OCI-LY1 (cell line): ENCODE measurements around the gene ITGA4.

ENCODE experiments used
- H2AFZ ChIP-seq: fragments of 200-600 bp; sonication (generic), shearing (Covaris generic); 2 replicates; pipeline ENCODE4 v1.6.0; 2014; ENCODE audit warnings: antibody characterized with exemption, mild to moderate bottlenecking, low read length
- H3F3A ChIP-seq: fragments of 200-600 bp; sonication (generic), shearing (Covaris generic); 2 replicates; pipeline ENCODE4 v1.6.0; 2014; ENCODE audit warnings: mild to moderate bottlenecking, antibody characterized with exemption, low read length, moderate library complexity; ENCODE audit not compliant: insufficient read depth
- H3K27ac ChIP-seq: fragments of 200-600 bp; sonication (generic); 2 replicates; pipeline ENCODE4 v1.5.1; 2014; ENCODE audit warnings: low read length, mixed run types, mild to moderate bottlenecking, low read depth; ENCODE audit not compliant: poor library complexity, severe bottlenecking
- H3K27me3 ChIP-seq: fragments of 200-600 bp; sonication (generic); 2 replicates; pipeline ENCODE4 v1.6.0; 2014; ENCODE audit warnings: antibody characterized with exemption, mild to moderate bottlenecking, low read length, moderate library complexity; ENCODE audit not compliant: insufficient read depth
- H3K36me3 ChIP-seq: fragments of 200-600 bp; sonication (generic); 2 replicates; pipeline ENCODE4 v1.6.1; 2014; ENCODE audit warnings: mild to moderate bottlenecking, antibody characterized with exemption, low read length, moderate library complexity, mixed read lengths; ENCODE audit not compliant: insufficient read depth
- H3K4me1 ChIP-seq: fragments of 200-600 bp; sonication (generic); 2 replicates; pipeline ENCODE4 v1.5.1; 2014; ENCODE audit warnings: mild to moderate bottlenecking, low read length, moderate library complexity; ENCODE audit not compliant: insufficient read depth, severe bottlenecking
- H3K4me2 ChIP-seq: fragments of 200-600 bp; sonication (generic), shearing (Covaris generic); 2 replicates; pipeline ENCODE4 v1.6.1; 2014; ENCODE audit warnings: low read length
- H3K4me3 ChIP-seq: fragments of 200-600 bp; sonication (generic); 2 replicates; pipeline ENCODE4 v1.5.1; 2014; ENCODE audit warnings: low read length, low read depth, mild to moderate bottlenecking, mixed read lengths; ENCODE audit not compliant: poor library complexity, severe bottlenecking
- H3K79me2 ChIP-seq: fragments of 200-600 bp; shearing (Covaris generic); 2 replicates; pipeline ENCODE4 v1.6.1; 2016; ENCODE audit warnings: mixed run types, low read length, mixed read lengths; ENCODE audit not compliant: insufficient read depth
- H3K9ac ChIP-seq: fragments of 200-600 bp; sonication (generic), shearing (Covaris generic); 2 replicates; pipeline ENCODE4 v1.6.1; 2014; ENCODE audit warnings: mild to moderate bottlenecking, low read length, mixed read lengths
- H3K9me2 ChIP-seq: fragments of 200-600 bp; sonication (generic), shearing (Covaris generic); 2 replicates; pipeline ENCODE4 v1.6.1; 2014; ENCODE audit warnings: low read depth, mild to moderate bottlenecking, low read length, mixed read lengths
- H3K9me3 ChIP-seq: fragments of 200-600 bp; shearing (Covaris generic); 2 replicates; pipeline ENCODE4 v1.6.1; 2014; ENCODE audit warnings: low read length, mixed read lengths
- H4K20me1 ChIP-seq: fragments of 200-600 bp; sonication (generic), shearing (Covaris generic); 2 replicates; pipeline ENCODE4 v1.6.0; 2016; ENCODE audit warnings: mild to moderate bottlenecking, low read length; ENCODE audit not compliant: insufficient read depth
- CTCF ChIP-seq: fragments of 200-600 bp; sonication (generic), shearing (Covaris generic); IDR thresholded peaks from 2 replicates; pipeline ENCODE4 v1.5.1; 2017; ENCODE audit warnings: mild to moderate bottlenecking, antibody characterized with exemption, low read length, moderate library complexity, mixed read lengths
- EZH2 ChIP-seq: fragments of 200-600 bp; sonication (generic), shearing (Covaris generic); IDR thresholded peaks from 2 replicates; pipeline ENCODE4 v1.8.0; 2017; ENCODE audit warnings: borderline replicate concordance, mixed run types, mild to moderate bottlenecking, antibody characterized with exemption, low read length, moderate library complexity, mixed read lengths

ITGA4 gene

GRCh38 chr2:181457741-181458425, 697 bp downstream of the ITGA4 start:
- Histone ChIP-seq H3K4me1 (peaks cover 66% of the 10 kb centered on the region), H3K9me2 (no peaks in the 10 kb centered on the region), H3K9ac (peak overlapping the region; percentile 93), H3K27me3 (no peaks in the 10 kb centered on the region), H4K20me1 (no peaks in the 10 kb centered on the region), H2AFZ (no peak overlapping the region), H3K36me3 (peaks cover 12% of the 10 kb centered on the region; the same call in 1 of the 2 replicates), H3K4me2 (peak overlapping the region; percentile 76), H3K79me2 (peaks cover 51% of the 10 kb centered on the region), H3K27ac (peak overlapping the region; percentile 98), H3K4me3 (peak overlapping the region; percentile 85), H3F3A (no peaks in the 10 kb centered on the region), H3K9me3 (no peaks in the 10 kb centered on the region)
- TF ChIP-seq CTCF (no peak), EZH2 (no peak)

- Histone ChIP-seq H3K9me3 (no peaks in the 10 kb centered on the region), H3K9me2 (no peaks in the 10 kb centered on the region), H3K9ac (peak overlapping the region; percentile 93), H3K4me1 (peaks cover 66% of the 10 kb centered on the region), H3K27me3 (no peaks in the 10 kb centered on the region), H3K36me3 (peaks cover 12% of the 10 kb centered on the region; the same call in 1 of the 2 replicates), H3K79me2 (peaks cover 61% of the 10 kb centered on the region), H3K4me2 (peak overlapping the region; percentile 76), H4K20me1 (no peaks in the 10 kb centered on the region), H3K4me3 (peak overlapping the region; percentile 85), H3F3A (no peaks in the 10 kb centered on the region), H3K27ac (peak overlapping the region; percentile 98), H2AFZ (no peak overlapping the region)
- TF ChIP-seq CTCF (no peak), EZH2 (no peak)
Observed at GRCh38 chr2:181458871-181459270, 1.7 kb downstream of the ITGA4 start.

- Histone ChIP-seq H2AFZ (no peak overlapping the region), H3K27ac (peak overlapping the region; percentile 98), H3F3A (no peaks in the 10 kb centered on the region), H3K79me2 (peaks cover 68% of the 10 kb centered on the region), H4K20me1 (no peaks in the 10 kb centered on the region), H3K9me2 (no peaks in the 10 kb centered on the region), H3K4me1 (peaks cover 74% of the 10 kb centered on the region), H3K4me3 (peak overlapping the region; percentile 85), H3K9ac (peak overlapping the region; percentile 93), H3K4me2 (peak overlapping the region; percentile 76), H3K27me3 (no peaks in the 10 kb centered on the region), H3K36me3 (peaks cover 12% of the 10 kb centered on the region; the same call in 1 of the 2 replicates), H3K9me3 (no peaks in the 10 kb centered on the region)
- TF ChIP-seq EZH2 (no peak), CTCF (no peak)
Observed at GRCh38 chr2:181459621-181460021, 2.4 kb downstream of the ITGA4 start.
